Non-pigmented ciliary epithelial cell (primary cell): ENCODE results near the gene SLC16A3.

Experiments
- DNase-seq: peaks from one replicate; pipeline ENCODE4 v3.0.0-alpha.2; 2010; ENCODE audit warnings: low read depth

Gene SLC16A3

DNA sequence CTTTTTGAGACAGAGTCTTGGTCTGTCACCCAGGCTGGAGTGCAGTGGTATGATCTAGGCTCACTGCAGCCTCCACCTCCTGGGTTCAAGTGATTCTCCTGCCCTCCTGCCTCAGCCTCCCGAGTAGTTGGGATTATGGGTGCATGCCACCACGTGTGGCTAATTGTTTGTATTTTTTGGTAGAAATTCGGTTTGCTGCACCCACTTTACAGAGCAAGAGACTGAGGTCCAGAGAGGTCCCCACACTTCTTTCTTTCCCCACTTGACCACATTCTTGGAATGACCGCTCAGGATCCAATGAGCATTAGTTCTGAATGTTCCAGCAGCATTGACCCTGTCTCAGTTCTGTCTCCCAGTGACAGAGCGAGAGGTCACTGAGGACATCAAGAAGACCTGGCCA, 5.3 kb upstream of the SLC16A3 start:
- DNase-seq: no peak

GRCh38 chr17:82224666-82225065, 4.2 kb upstream of the SLC16A3 start:
- no peak for DNase-seq

DNA sequence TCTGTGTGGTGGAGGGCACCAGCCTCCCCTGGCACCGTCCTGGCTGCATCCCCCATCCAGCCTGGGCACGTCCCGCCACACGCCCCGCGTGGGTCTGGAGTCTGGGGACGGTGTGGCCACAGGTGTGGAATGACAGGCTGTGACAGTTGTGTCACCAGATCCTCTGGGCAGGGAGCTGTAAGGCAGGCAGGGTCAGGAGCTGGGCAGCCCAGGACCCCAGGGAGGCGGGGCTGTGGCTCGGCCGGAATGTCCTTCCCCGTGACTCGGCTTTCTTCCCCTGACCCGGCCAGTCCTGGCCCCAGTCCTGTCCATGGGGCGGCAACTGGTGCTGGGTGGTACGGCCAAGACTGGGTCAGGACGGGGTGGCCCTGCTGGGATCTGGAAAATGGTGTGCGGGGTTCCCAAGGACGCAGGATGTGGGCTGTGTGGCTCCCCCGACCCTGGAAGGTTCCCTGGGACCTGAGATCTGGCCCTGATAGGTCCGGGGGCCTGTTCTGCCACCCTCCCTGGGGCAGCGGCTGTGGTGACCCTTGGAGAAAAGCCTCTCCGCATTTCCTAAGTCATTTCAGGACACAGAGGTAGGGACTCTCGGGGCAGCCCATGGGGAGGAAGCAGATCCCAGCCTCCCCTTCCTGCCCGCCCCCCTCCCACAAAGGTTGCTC, 3.3 kb upstream of the SLC16A3 start:
- DNase-seq: no peak

DNA sequence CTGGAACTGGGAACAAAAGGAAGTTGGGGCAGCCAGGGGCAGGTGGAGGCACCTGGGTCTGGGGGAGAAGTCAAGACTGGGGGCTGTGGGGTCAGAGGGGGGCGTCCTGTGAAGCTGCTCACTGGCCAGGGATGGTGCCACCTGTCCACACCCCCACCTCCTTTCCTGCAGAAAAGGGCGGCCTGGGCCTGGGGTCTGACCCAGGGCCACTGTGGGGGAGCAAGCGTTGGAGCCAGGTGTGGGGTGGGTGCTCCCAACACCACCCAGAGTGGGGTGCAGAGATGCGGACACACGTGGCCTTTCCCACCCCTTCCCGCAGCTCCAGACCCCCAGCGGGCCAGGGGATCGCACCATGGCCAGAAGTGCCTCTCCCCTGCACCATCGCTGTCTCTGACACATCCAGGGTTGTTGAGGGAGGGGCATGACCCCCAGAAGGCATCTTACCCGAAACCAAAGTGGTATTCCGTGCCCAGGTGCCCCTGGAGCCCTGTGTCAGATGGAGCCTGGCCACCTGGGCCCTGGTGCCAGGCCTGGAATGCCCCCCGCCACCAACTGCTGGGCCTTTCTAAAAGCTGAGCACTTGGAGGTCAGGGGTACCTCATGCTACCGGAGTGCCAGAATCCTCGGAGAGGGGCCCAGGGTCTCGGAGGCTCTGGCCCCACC, 2.6 kb upstream of the SLC16A3 start:
- DNase-seq: no peak

- no peak for DNase-seq
Observed at GRCh38 chr17:82226809-82227628, 1.8 kb upstream of the SLC16A3 start.

- DNase-seq: no peak
Observed at GRCh38 chr17:82227629-82228277, 1.1 kb upstream of the SLC16A3 start.

DNA sequence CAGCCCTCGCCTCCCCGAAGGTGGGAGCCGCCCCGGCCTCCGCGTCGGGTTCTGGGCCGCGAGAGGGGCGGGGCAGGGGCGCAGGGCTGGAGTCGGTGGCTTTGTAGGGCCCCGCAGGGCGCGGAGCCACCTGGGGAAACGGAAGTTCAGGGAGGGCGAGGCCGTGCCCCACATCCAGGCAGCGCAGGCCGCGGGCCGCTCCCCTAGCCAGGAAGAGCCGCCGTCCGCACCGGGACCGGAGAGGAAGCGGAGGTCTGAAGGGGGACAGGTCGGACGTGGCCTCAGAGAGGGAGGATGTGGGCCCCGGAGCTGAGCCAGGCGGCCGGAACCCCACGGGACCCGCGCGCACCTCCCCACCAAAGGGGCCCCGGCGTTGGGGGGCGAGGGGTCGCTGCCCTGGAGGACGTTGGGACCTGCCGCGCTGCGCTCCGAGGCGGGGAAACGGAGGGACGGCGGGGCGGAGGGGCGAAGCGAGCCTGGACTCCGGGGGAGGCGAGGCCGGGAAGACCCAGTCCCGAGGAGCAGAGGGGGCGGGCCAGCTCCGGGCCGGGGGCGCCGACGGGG, 482 bp upstream of the SLC16A3 start:
- DNase-seq: no peak

DNA sequence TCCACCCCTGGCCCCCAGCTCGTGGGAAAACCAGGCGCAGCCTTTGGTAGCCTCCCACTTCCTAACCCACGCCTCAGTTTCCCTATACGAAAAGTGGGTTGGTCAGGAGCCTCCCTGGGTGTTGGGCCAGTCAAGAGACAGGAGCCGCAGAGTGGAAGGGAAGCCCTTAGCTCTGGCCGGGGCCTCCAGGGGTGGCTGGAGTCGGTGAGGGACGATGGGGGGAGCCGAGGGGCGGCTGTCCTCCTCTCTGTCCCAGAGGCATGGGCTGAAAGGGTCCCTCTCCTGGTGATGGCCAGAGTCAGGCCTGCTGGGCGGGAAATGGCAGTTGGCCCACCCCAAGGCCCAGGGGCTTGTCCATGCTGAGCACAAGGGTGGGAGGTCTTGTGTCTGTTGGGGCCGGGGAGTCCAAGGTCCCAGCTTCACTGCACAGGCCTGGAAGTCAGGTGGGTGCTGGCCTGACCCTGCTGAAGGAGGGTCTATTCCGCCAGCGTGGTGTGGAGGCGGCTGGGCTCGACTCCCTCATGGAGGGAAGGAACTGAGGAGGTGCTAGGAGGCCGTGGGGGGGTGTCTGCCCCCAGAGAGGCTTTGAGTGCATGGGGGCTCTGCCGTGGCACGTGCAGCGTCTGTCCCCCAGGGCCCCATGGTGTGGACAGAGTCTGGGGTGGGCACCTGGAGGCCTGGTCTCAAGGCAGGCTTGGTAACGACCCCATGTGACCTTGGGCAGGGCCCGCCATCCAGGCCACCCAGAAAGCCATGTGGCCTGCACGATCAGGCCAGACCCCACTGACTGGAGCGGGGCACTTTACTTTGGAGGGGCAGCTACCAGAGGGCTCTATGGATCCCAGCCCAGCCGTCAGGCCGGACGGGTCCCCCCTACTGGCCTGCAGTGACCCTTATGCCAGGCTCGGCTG, 1.1 kb downstream of the SLC16A3 start:
- no peak for DNase-seq

GRCh38 chr17:82230609-82231311, 1.9 kb downstream of the SLC16A3 start:
- no peak for DNase-seq

- no peak for DNase-seq
Observed at GRCh38 chr17:82231312-82231561, 2.4 kb downstream of the SLC16A3 start.

DNA sequence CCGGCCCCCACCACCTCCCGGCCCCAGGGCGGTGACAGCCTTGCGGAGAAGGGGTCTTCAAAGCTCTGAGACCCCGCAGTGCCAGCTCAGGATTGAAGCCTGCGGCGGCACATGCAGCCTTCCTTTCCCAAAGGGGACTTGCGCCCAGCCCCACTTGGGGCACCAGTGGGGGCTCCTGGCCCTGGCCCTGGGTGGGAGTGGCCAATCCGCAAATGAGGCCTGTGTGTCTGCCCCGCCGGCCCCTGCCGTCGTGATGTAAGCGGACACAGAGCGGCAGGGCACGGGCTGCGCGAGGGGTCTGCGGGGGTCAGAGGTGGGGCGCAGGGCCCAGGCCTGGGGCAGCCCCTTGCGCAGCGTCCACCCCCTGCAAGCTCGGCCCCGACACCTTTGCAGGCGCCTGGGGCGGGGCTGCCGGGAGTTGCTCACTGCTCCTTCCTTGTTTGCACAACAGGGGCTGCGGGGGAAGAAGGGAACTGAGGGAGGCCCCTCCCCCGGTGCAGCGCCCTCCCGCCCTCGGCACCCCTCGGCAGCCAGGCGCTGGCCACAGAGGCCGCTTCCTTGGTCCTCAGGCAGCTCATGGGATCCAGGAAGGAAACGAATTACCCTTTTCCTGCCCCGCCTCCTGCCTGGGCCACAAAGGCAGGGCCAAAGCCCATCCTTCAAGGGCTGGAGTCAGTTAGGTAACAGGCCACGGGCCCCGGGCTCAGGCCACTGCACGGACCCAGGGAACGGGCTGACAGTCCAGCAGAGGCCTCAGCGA, 2.9 kb downstream of the SLC16A3 start:
- DNase-seq: no peak

DNA sequence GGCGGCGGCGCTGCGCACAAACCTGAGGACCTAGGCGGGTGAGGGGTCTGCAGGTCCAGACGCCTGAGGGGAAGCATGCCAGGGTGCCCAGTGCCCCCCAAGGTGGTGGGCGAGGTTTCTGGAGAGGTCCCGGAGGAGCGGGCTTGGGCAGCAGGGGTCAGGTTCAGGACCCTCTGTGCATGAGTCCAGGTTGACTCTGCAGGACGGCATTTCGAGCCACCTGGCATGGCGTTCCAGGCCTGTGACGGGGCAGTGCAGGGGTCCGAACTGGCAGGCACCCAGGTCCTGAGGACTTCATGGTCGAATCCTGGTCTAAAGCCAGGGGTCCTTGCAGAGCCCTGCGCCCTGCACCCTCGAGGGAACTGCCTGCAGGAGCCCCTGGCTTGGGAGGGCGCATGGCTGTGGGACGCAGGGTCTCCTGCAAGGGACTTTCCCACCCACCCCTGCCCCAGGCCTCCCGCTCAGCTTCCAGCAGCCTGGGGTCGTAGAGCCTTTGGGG, 3.5 kb downstream of the SLC16A3 start:
- DNase-seq: no peak

- no peak for DNase-seq
Observed at GRCh38 chr17:82232876-82233785, 4.3 kb downstream of the SLC16A3 start.

GRCh38 chr17:82234211-82235055, 5.6 kb downstream of the SLC16A3 start:
- no peak for DNase-seq

GRCh38 chr17:82235056-82235774, 6.4 kb downstream of the SLC16A3 start:
- no peak for DNase-seq

GRCh38 chr17:82235775-82236141, 6.9 kb downstream of the SLC16A3 start:
- DNase-seq: no peak
